CD4-positive, alpha-beta T cell treated with Interleukin-21 for 1 hour (primary cell): Measurements from ENCODE around the gene RPA3.
"Not testable (repeated sequence)": the region's sequence is repeated elsewhere in the genome, so short reads cannot be mapped to it uniquely, and the experiment has no call there.

Experiments
- DNase-seq: peaks from one replicate; pipeline ENCODE4 v3.0.0-alpha.2; 2020

The RPA3 gene

GRCh38 chr7:7688310-7688709 is 30.1 kb downstream of the RPA3 start:
- no peak for DNase-seq

DNA sequence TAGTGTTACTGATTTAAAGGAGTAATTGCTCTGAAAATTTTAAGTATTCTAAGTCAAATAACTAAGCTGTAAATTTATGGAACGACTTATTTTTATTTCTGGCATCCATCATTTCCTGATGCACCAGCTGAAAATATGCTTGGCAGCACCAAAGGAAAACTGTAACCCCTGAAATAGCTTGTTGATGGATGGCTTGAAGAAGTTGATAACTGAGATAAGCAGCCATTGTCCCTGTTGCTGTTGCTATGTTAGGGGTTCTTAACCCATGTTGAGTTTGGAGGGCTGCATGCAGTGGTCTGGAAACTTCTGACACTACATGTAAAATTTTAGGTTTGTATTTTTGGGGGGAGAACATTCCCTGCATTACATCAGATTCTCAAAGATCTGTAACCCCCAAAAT is 30.6 kb downstream of the RPA3 start:
- no peak for DNase-seq

DNA sequence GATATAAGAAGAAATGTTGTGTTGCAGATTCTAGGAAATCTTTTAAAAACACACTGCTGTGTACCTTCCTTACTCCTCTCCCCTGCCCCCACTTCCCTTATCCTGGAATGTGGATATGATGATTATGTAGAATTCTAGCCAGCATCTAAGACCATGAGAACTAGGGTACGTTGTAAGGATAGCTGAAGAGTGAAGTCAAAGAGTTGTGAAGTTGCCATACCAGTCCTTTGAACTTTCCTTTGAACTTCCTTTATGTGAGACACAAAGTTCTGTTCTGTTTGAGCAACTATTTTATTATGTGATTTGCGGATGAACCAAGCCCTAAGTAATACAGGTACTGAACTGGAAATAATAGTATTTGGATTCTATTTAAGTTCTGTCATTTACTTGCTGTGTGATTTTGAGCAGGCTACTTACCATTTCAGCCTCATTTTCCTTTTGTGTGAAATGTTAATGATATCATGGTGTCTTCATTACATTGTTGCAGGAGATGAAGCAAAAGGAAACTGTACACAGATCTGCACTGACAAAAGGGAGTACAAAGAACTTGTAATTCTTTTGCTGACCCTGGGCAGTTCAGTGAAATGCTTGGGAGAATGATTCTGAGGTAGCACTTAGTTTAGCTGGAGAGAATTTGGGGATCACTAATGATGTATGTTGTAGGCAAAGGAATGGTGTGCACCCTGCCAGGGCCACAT is 31.4 kb downstream of the RPA3 start:
- no peak for DNase-seq

DNA sequence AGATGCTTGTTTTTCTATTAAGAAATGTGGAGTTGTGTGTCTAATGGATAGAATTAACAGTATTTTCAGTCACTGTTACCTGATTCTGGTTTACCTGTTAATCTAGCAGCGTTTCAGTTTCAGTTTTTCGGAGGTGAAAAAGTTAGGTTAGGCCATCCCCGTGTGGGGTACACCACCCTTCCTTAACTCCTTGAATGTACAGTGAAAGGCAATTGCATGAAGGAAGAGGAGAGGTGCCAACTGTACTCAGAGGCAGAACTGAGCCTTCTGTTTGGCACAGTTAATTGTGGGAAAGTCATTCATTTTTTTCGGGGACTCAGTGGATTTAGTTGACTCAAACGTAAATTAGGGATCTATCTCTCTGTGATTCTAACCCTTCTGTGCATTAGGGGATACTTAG is 35.5 kb downstream of the RPA3 start:
- DNase-seq = no peak

DNA sequence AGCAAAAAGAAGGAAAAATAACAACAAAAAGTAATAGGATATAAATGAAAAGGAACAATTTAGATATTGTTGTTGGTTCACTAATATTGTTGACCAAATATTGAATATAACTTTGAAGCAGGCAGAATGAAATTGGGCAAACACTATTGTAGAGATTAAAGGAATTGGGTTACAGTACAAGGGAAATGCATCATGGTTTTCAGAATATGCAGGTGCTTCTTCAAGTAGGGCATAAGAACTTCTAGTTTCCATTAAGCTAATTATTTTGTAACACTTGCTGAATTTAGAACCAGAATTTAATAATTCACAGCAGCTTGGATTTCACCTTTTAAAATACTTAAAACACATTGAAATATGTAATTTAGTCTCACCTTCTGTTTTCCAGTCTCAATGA is 36.5 kb downstream of the RPA3 start:
- no peak for DNase-seq

DNA sequence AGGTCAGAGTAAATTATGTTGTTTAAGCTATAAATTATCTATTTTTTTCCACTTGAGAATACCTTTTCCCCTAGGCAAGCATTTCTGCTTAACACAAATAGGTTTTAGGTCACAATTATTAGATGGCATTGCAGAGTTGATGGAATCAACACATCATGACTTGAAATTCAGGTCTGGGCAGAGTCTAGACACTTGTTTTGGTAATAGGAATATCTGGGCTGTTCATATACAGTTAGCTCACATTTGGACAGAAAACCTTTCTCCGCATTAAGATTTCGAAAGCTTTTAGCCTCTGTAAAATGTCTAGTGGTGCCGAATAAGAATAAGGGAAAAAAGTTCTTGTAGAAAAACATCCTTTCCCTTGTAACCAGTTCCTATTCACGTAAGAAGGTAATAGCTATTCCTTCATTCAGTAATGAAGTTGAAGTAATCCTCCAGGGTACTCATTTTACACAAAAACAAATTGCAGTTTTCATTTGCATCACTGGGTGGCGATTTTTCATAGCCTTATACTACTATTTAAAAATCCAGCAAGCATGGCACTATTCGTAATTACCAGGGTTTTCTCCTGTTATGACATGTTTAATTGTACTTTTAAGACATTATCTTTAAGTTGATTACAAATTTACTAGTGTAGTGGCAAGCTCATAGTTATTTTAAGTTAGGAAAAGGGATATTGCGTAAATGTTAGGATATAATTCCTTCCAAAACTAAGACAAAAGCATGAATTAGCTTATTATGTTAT is 37.0 kb downstream of the RPA3 start:
- peak; percentile 74 for DNase-seq

DNA sequence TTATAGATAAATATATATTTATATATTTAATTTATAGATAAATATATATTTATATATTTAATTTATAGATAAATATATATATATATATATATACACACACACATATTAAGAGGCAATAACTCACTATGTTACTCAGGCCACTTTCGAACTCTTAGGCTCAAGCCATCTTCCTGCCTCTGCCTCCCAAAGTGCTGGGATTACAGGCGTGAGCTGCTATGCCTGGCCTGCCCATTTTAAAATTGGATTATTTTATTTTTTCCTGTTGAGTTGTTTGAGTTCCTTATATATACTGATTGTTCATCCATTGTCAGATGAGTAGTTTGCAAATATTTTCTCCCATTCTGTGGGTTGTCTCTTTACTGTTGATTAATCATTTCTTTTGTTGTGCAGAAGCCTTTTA is 38.8 kb downstream of the RPA3 start:
- not testable (repeated sequence) for DNase-seq

DNA sequence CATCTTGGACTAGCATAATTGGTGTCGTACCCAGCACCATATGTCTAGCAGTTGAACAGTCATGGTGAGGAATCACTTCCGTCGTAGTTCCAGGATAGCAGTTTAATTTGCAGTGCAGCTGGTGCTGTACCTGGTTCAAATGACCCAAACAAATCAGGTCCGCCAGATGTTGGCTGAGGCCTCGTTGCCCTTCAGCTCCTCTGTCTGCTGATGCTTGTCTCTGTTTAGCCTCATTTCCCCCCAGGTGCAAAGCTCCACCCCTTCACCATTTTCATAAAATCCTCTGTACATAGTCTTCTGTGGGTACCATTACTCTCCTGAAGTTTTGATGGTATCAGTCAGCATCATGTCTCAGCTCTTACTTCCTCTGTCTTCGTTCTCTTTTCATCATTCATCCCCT is 42.7 kb downstream of the RPA3 start:
- DNase-seq = no peak

GRCh38 chr7:7673240-7673550 is 45.2 kb downstream of the RPA3 start:
- no peak for DNase-seq

- DNase-seq = no peak
Observed at GRCh38 chr7:7672545-7673239, 45.7 kb downstream of the RPA3 start.

DNA sequence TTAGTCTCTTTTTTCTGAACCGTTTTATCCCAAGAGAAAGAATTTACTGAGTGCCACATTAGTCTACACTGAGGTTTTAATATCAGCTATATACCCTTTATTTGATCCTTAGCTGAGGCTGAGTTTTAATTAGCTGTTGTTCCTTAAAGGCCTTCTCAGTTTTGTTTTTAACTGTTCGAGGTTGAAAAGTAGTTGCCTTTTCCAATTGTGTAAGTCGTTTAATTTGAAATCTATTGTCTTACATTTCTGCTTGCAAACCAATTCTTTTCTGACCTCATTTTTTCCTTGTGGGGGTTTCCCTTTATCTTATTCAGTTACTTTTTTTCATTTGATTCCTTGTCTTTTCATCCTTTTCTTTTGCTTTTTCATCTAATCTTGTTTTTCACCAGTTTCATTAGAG is 47.0 kb downstream of the RPA3 start:
- no peak for DNase-seq

DNA sequence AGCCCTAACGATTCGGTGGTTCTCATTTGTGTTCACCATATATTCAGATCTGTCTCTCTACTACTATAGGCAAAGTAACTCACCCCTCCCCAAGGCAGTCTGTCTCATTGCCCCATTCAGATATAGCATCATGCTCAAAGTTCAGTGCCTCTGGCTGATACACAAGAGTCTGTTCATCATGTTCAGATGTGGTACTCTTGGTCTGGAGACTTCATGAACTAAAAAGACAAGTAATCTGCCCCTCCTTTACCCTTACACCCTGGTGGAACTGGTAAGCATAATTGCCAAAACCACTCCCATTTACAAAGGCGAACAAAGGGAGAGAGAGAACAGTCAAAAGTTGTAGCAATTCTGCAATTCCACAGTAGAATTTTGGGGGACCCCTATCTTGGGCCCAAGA is 47.9 kb downstream of the RPA3 start:
- DNase-seq = no peak

DNA sequence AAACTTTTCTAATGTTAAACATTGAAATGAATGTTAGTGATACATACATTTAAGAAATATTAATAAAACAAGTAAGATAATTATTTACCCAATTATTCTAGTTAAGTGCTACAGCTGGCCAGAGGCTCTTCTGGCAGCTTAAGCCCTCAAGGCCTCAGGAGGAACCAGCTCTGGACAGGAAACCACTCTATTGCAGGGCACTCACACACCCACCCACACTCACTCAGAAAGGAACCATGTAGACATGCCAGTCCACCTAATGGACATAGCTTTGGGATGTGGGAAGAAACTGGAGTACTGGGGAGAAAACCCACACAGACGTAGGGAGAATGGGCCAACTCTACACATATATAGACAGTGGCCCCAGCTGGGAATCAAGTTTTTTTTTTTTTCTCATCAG is 49.7 kb downstream of the RPA3 start:
- no peak for DNase-seq

DNA sequence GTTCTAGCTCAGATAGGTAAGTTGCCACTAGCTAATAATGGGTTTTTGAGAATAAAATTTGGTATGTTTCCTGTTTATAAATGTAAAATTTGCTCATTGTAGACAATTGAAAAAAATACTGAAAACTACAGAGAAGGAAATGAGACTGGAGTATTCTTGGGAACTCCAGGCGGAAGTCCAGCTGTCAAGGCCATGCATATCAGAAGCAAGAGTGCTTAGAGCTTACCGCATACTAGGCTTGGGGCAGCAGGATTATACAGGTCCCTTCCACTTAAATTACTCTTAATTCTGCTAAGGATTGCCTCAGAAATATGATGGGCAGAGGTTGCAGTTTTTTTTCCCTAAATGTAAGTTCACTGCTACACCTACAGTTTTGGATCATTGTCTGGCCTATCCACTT is 51.2 kb downstream of the RPA3 start:
- no peak for DNase-seq

- DNase-seq = no peak
Observed at GRCh38 chr7:7665031-7665430, 53.4 kb downstream of the RPA3 start.

DNA sequence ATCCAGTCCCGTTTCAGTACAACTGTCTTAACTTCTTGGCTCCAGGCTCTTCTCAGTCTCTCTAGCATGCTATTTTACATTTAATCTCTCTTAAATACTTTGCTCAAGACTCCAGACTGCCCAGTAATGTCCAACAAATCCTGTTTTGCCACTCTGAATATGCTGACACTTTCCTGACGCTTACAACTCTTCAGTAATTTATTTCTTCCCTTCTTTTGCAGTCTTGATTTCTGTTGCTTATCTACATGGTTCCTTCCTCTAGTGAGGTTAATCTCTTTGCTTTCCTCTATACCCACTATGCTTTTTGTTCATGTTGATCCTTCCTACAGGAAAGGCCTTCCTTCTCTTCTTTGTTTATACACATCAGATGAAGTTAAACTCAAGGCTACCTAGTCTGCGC is 54.1 kb downstream of the RPA3 start:
- DNase-seq = no peak

GRCh38 chr7:7662527-7662926 is 55.9 kb downstream of the RPA3 start:
- DNase-seq = no peak

GRCh38 chr7:7656459-7656858 is 61.9 kb downstream of the RPA3 start:
- not testable (repeated sequence) for DNase-seq

- DNase-seq = no peak
Observed at GRCh38 chr7:7654964-7655715, 63.3 kb downstream of the RPA3 start.

DNA sequence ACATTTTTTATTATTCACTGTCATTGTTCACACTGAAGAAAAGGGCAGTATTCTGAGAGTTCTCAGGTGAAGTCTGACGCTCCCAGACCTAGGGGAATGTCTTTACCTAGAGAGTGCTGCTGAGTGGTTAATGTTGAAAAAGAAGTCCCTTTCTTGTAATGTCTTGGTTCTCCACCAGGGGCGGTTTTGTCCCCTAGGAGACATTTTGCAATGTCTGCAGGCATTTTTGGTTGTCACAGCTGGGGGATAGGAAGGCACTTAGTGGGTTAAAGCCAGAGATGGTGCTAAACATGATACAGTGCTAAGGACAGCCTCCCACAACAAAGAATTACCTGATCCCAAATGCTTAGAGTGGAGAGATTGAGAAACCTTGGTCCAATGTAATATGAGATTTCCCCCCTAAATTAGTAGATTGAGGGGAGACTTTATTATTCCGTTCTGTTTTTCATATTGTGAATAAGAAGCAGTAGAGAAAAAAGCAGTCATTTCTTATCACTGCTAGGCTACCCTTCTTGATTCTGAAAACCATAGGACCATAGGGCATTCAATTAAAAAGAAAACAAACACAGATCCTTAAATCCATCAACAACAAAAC is 64.7 kb downstream of the RPA3 start:
- peak; percentile 49 for DNase-seq

GRCh38 chr7:7652798-7653540 is 65.4 kb downstream of the RPA3 start:
- DNase-seq = no peak

- DNase-seq = no peak
Observed at GRCh38 chr7:7651479-7651878, 66.9 kb downstream of the RPA3 start.
